HepG2 (cell line): Measurements from ENCODE around the gene PCYOX1L. TPM values are rescaled to one million over a fixed set of nuclear protein-coding genes. Genes with fewer than 3 reads are reported as not detected.

ENCODE experiments used
- EP300 ChIP-seq, 3 experiments: sonication (generic) in 1 of 3; formaldehyde crosslinking in 1 of 3; IDR thresholded peaks; 2 replicates each; pipeline versions ENCODE4 v1.5.1 to v1.6.1; 2011 to 2020; ENCODE audit warnings: low read depth in 2 of 3, low read length in 2 of 3, borderline replicate concordance in 1 of 3, improper control_type of control experiment in 1 of 3, mild to moderate bottlenecking in 1 of 3, missing genetic modification reagents in 1 of 3, moderate library complexity in 1 of 3
- FOSL2 ChIP-seq: sonication (generic); formaldehyde crosslinking; IDR thresholded peaks from 2 replicates; pipeline ENCODE4 v1.4.0; 2020; ENCODE audit warnings: missing genetic modification reagents
- GATAD1 ChIP-seq: IDR thresholded peaks from 2 replicates; pipeline ENCODE4 v1.6.1; 2016; ENCODE audit warnings: missing genetic modification reagents, missing compliant biosample characterization
- HOMEZ ChIP-seq: IDR thresholded peaks from 2 replicates; pipeline ENCODE4 v1.6.1; 2016; ENCODE audit warnings: low read depth
- POGZ ChIP-seq: sonication (generic); formaldehyde crosslinking; IDR thresholded peaks from 2 replicates; pipeline ENCODE4 v1.4.0; 2020; ENCODE audit warnings: mild to moderate bottlenecking, missing genetic modification reagents
- RXRB ChIP-seq: IDR thresholded peaks from 2 replicates; pipeline ENCODE4 v1.6.1; 2016; ENCODE audit warnings: borderline replicate concordance, missing genetic modification reagents, missing compliant biosample characterization
- SOX6 ChIP-seq, 2 experiments: fragments of 450-650 bp in 1 of 2; sonication (generic) in 1 of 2; formaldehyde crosslinking in 1 of 2; IDR thresholded peaks; 2 replicates each; pipeline versions ENCODE4 v1.4.0 to v1.6.1; 2017 to 2020; ENCODE audit warnings: antibody characterized with exemption in 1 of 2, mild to moderate bottlenecking in 1 of 2, missing genetic modification reagents in 1 of 2
- THAP8 ChIP-seq: sonication (generic); formaldehyde crosslinking; IDR thresholded peaks from 2 replicates; pipeline ENCODE4 v1.5.1; 2020; ENCODE audit warnings: missing genetic modification reagents, mild to moderate bottlenecking, borderline replicate concordance
- ZFYVE20 ChIP-seq: sonication (generic); formaldehyde crosslinking; IDR thresholded peaks from 2 replicates; pipeline ENCODE4 v1.8.0; 2023; ENCODE audit warnings: low read depth, mild to moderate bottlenecking, moderate library complexity, missing genetic modification reagents, borderline replicate concordance
- ZNF251 ChIP-seq: sonication (generic); formaldehyde crosslinking; IDR thresholded peaks from 2 replicates; pipeline ENCODE4 v1.9.0; 2021; ENCODE audit warnings: mild to moderate bottlenecking, missing genetic modification reagents
- ZNF569 ChIP-seq: sonication (generic); formaldehyde crosslinking; IDR thresholded peaks from 2 replicates; pipeline ENCODE4 v1.5.0; 2020; ENCODE audit warnings: mild to moderate bottlenecking, missing genetic modification reagents, moderate library complexity, borderline replicate concordance
- ZNF605 ChIP-seq: sonication (generic); formaldehyde crosslinking; IDR thresholded peaks from 2 replicates; pipeline ENCODE4 v1.8.0; 2022; ENCODE audit warnings: mild to moderate bottlenecking, missing genetic modification reagents
- polyA plus RNA-seq, 8 experiments: library from polyadenylated mRNA; depleted of rRNA in 3 of 8; stranded (reverse) in 7 of 8; unstranded in 1 of 8; fragments of >200 nt; fragmentation: Illumina TruSeq in 4 of 8; extraction: Trizol in 4 of 8; gene quantifications; 2 replicates each; pipeline versions ENCODE4 v1.2.1 to v1.2.3, GENCODE V29; 2011 to 2016; ENCODE audit warnings: low read depth in 4 of 8, missing spikeins in 1 of 8, mixed read lengths in 1 of 8; ENCODE audit not compliant: insufficient read depth in 1 of 8
- total RNA-seq, 5 experiments: library from RNA; depleted of rRNA; stranded (reverse); fragments of >200 nt; fragmentation: Illumina TruSeq; extraction: Trizol; gene quantifications; 2 replicates each; pipeline ENCODE4 v1.2.3, GENCODE V29; 2016; ENCODE audit warnings: low read depth in 1 of 5
- TF ChIP-seq, protein P1 (sequence below): sonication (generic); formaldehyde crosslinking; IDR thresholded peaks from 2 replicates; pipeline ENCODE4 v1.5.1; 2020; ENCODE audit warnings: mild to moderate bottlenecking, missing genetic modification reagents, moderate library complexity
- TF ChIP-seq, protein P2 (sequence below): sonication (generic); formaldehyde crosslinking; IDR thresholded peaks from 2 replicates; pipeline ENCODE4 v1.5.0; 2020; ENCODE audit warnings: mild to moderate bottlenecking, low read depth, missing genetic modification reagents, borderline replicate concordance
- TF ChIP-seq, protein P3 (sequence below): sonication (generic); formaldehyde crosslinking; IDR thresholded peaks from 2 replicates; pipeline ENCODE4 v1.4.0; 2020; ENCODE audit warnings: low read depth, mild to moderate bottlenecking, missing genetic modification reagents
- TF ChIP-seq, protein P4 (sequence below): sonication (generic); formaldehyde crosslinking; conservative IDR thresholded peaks from 2 replicates; pipeline ENCODE4 v1.4.0; 2020; ENCODE audit warnings: missing genetic modification reagents

Gene PCYOX1L
- total and polyA plus RNA-seq, 2 of the 13 experiments (the other 11 are each of a cell fraction or from before 2014, with no cell fraction given), result 1.00 to 3.7 TPM

DNA sequence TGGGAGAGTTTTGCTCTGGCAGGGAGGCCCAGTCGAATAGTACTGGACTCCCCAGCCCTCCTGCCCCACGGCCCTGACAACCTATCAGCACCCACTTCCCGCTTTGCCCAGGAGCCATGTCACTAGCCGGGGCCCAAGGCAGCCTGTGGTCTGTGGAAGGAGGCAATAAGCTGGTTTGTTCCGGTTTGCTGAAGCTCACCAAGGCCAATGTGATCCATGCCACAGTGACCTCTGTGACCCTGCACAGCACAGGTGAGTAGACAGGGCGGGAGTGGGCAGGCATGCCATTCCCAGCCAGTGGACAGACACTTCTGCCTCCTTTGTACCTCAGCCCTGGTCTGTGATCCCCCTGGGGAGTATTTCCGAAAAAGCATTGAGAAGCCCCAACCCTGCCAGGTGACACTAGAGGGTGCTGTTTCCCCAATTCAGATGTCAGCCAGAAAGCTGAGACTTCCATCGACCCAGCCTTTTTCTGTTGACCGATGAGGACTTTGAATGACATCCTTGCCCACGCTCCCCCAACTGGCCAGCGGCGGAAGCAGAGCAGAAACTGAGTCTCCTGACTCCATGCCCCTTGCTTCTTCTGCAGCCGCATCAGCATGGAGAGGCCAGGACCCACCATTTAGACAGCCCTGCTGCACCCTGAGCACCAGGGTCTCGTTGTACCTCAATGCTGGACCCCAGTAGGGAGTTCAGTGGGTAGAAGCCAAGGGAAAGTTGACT is 9.6 kb downstream of the PCYOX1L start (continued):
- TF ChIP-seq, protein P1, sequence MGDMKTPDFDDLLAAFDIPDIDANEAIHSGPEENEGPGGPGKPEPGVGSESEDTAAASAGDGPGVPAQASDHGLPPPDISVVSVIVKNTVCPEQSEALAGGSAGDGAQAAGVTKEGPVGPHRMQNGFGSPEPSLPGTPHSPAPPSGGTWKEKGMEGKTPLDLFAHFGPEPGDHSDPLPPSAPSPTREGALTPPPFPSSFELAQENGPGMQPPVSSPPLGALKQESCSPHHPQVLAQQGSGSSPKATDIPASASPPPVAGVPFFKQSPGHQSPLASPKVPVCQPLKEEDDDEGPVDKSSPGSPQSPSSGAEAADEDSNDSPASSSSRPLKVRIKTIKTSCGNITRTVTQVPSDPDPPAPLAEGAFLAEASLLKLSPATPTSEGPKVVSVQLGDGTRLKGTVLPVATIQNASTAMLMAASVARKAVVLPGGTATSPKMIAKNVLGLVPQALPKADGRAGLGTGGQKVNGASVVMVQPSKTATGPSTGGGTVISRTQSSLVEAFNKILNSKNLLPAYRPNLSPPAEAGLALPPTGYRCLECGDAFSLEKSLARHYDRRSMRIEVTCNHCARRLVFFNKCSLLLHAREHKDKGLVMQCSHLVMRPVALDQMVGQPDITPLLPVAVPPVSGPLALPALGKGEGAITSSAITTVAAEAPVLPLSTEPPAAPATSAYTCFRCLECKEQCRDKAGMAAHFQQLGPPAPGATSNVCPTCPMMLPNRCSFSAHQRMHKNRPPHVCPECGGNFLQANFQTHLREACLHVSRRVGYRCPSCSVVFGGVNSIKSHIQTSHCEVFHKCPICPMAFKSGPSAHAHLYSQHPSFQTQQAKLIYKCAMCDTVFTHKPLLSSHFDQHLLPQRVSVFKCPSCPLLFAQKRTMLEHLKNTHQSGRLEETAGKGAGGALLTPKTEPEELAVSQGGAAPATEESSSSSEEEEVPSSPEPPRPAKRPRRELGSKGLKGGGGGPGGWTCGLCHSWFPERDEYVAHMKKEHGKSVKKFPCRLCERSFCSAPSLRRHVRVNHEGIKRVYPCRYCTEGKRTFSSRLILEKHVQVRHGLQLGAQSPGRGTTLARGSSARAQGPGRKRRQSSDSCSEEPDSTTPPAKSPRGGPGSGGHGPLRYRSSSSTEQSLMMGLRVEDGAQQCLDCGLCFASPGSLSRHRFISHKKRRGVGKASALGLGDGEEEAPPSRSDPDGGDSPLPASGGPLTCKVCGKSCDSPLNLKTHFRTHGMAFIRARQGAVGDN (CRISPR knock-in tag), result peak; percentile 66
- TF ChIP-seq HOMEZ (peak; percentile 63; the same call in 1 of the 2 replicates), SOX6 (IDR thresholded peaks at IDR 0.05) (no peak), SOX6 (CRISPR knock-in tag; IDR thresholded peaks at IDR 0.05) (peak; percentile 63), ZNF569 (no peak), RXRB (peak; percentile 79; the same call in 1 of the 2 replicates), EP300 (IDR thresholded peaks at IDR 0.05; ENCODE audit: low read depth in 2 of 2, low read length in 2 of 2) (peak in 1 of 2 experiments; percentile 36; a peak in 1 of 4 replicates), EP300 (CRISPR knock-in tag; IDR thresholded peaks at IDR 0.05; ENCODE audit: borderline replicate concordance) (no peak), ZNF605 (CRISPR knock-in tag) (0 out of 2 replicates have a peak, but pooled peaks have one; percentile 43), GATAD1 (peak; percentile 63), POGZ (CRISPR knock-in tag) (peak; percentile 58), THAP8 (CRISPR knock-in tag) (no peak), ZFYVE20 (CRISPR knock-in tag) (no peak), FOSL2 (peak; percentile 41), ZNF251 (CRISPR knock-in tag) (no peak)
- TF ChIP-seq, protein P2, sequence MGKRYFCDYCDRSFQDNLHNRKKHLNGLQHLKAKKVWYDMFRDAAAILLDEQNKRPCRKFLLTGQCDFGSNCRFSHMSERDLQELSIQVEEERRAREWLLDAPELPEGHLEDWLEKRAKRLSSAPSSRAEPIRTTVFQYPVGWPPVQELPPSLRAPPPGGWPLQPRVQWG (CRISPR knock-in tag), result no peak
- TF ChIP-seq, protein P3, sequence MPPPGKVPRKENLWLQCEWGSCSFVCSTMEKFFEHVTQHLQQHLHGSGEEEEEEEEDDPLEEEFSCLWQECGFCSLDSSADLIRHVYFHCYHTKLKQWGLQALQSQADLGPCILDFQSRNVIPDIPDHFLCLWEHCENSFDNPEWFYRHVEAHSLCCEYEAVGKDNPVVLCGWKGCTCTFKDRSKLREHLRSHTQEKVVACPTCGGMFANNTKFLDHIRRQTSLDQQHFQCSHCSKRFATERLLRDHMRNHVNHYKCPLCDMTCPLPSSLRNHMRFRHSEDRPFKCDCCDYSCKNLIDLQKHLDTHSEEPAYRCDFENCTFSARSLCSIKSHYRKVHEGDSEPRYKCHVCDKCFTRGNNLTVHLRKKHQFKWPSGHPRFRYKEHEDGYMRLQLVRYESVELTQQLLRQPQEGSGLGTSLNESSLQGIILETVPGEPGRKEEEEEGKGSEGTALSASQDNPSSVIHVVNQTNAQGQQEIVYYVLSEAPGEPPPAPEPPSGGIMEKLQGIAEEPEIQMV (CRISPR knock-in tag), result 0 out of 2 replicates have a peak, but pooled peaks have one; percentile 51
- TF ChIP-seq, protein P4, sequence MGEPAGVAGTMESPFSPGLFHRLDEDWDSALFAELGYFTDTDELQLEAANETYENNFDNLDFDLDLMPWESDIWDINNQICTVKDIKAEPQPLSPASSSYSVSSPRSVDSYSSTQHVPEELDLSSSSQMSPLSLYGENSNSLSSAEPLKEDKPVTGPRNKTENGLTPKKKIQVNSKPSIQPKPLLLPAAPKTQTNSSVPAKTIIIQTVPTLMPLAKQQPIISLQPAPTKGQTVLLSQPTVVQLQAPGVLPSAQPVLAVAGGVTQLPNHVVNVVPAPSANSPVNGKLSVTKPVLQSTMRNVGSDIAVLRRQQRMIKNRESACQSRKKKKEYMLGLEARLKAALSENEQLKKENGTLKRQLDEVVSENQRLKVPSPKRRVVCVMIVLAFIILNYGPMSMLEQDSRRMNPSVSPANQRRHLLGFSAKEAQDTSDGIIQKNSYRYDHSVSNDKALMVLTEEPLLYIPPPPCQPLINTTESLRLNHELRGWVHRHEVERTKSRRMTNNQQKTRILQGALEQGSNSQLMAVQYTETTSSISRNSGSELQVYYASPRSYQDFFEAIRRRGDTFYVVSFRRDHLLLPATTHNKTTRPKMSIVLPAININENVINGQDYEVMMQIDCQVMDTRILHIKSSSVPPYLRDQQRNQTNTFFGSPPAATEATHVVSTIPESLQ (CRISPR knock-in tag), result 0 out of 2 replicates have a peak, but pooled peaks have one; percentile 41
